ENCODE measurements around the gene FAM118A.

The FAM118A gene

GRCh38 chr22:45308391-45308956, 1.3 kb upstream of the FAM118A start:
- peak overlapping the region in 1 of 5 donors; percentile 77 for H3K4me3 ChIP-seq (ENCODE audit: low read depth in 1 of 5, low read length in 5 of 5)
- H3K36me3 ChIP-seq (ENCODE audit: control insufficient read depth in 5 of 5, insufficient read depth in 5 of 5, low read length in 5 of 5) = no peaks in the 10 kb centered on the region
- no peaks in the 10 kb centered on the region for H3K27me3 ChIP-seq (ENCODE audit: control insufficient read depth in 5 of 5, insufficient read depth in 4 of 5, low read length in 5 of 5)
- H3K4me1 ChIP-seq (ENCODE audit: control insufficient read depth in 5 of 5, insufficient read depth in 5 of 5, low read length in 5 of 5) = peaks cover 0 to 21% (median 20%) of the 10 kb centered on the region in 5 donors
- no peak overlapping the region for H3K27ac ChIP-seq (ENCODE audit: low read depth, low read length)
- H3K9ac ChIP-seq (ENCODE audit: low read length in 5 of 5) = no peak overlapping the region
- no peaks in the 10 kb centered on the region for H3K9me3 ChIP-seq (ENCODE audit: control insufficient read depth in 5 of 5, low read length in 5 of 5)

- Histone ChIP-seq H3K9me3 (ENCODE audit: control insufficient read depth in 5 of 5, low read length in 5 of 5) (no peaks in the 10 kb centered on the region), H3K9ac (ENCODE audit: low read length in 5 of 5) (peak overlapping the region in 4 of 5 donors; percentile 56 to 90 (median 82)), H3K4me1 (ENCODE audit: control insufficient read depth in 5 of 5, insufficient read depth in 5 of 5, low read length in 5 of 5) (peaks cover 0 to 22% (median 20%) of the 10 kb centered on the region in 5 donors), H3K27me3 (ENCODE audit: control insufficient read depth in 5 of 5, insufficient read depth in 4 of 5, low read length in 5 of 5) (no peaks in the 10 kb centered on the region), H3K4me3 (ENCODE audit: low read depth in 1 of 5, low read length in 5 of 5) (peak overlapping the region; percentile 76 to 82 (median 81)), H3K27ac (ENCODE audit: low read depth, low read length) (no peak overlapping the region), H3K36me3 (ENCODE audit: control insufficient read depth in 5 of 5, insufficient read depth in 5 of 5, low read length in 5 of 5) (no peaks in the 10 kb centered on the region)
Measured at GRCh38 chr22:45308957-45309421, 745 bp upstream of the FAM118A start.

- peak overlapping the region; percentile 8 to 82 (median 79) for H3K9ac ChIP-seq (ENCODE audit: low read length in 5 of 5)
- no peaks in the 10 kb centered on the region for H3K36me3 ChIP-seq (ENCODE audit: control insufficient read depth in 5 of 5, insufficient read depth in 5 of 5, low read length in 5 of 5)
- no peaks in the 10 kb centered on the region for H3K9me3 ChIP-seq (ENCODE audit: control insufficient read depth in 5 of 5, low read length in 5 of 5)
- H3K4me3 ChIP-seq (ENCODE audit: low read depth in 1 of 5, low read length in 5 of 5) = peak overlapping the region; percentile 45 to 82 (median 72)
- H3K27me3 ChIP-seq (ENCODE audit: control insufficient read depth in 5 of 5, insufficient read depth in 4 of 5, low read length in 5 of 5) = no peaks in the 10 kb centered on the region
- peaks cover 0 to 23% (median 21%) of the 10 kb centered on the region in 5 donors for H3K4me1 ChIP-seq (ENCODE audit: control insufficient read depth in 5 of 5, insufficient read depth in 5 of 5, low read length in 5 of 5)
- peak overlapping the region; percentile 41 for H3K27ac ChIP-seq (ENCODE audit: low read depth, low read length)
Measured at GRCh38 chr22:45310331-45310976, 720 bp downstream of the FAM118A start.

GRCh38 chr22:45310977-45311531, 1.3 kb downstream of the FAM118A start:
- peak overlapping the region in 4 of 5 donors; percentile 74 to 82 (median 80) for H3K9ac ChIP-seq (ENCODE audit: low read length in 5 of 5)
- no peaks in the 10 kb centered on the region for H3K27me3 ChIP-seq (ENCODE audit: control insufficient read depth in 5 of 5, insufficient read depth in 4 of 5, low read length in 5 of 5)
- H3K4me3 ChIP-seq (ENCODE audit: low read depth in 1 of 5, low read length in 5 of 5) = peak overlapping the region; percentile 45 to 82 (median 72)
- H3K27ac ChIP-seq (ENCODE audit: low read depth, low read length) = peak overlapping the region; percentile 41
- H3K4me1 ChIP-seq (ENCODE audit: control insufficient read depth in 5 of 5, insufficient read depth in 5 of 5, low read length in 5 of 5) = peaks cover 0 to 23% (median 21%) of the 10 kb centered on the region in 5 donors
- no peaks in the 10 kb centered on the region for H3K9me3 ChIP-seq (ENCODE audit: control insufficient read depth in 5 of 5, low read length in 5 of 5)
- H3K36me3 ChIP-seq (ENCODE audit: control insufficient read depth in 5 of 5, insufficient read depth in 5 of 5, low read length in 5 of 5) = no peaks in the 10 kb centered on the region

GRCh38 chr22:45312415-45312814, 2.7 kb downstream of the FAM118A start:
- Histone ChIP-seq H3K27me3 (ENCODE audit: control insufficient read depth in 5 of 5, insufficient read depth in 4 of 5, low read length in 5 of 5) (no peaks in the 10 kb centered on the region), H3K36me3 (ENCODE audit: control insufficient read depth in 5 of 5, insufficient read depth in 5 of 5, low read length in 5 of 5) (no peaks in the 10 kb centered on the region), H3K4me3 (ENCODE audit: low read depth in 1 of 5, low read length in 5 of 5) (no peak overlapping the region), H3K4me1 (ENCODE audit: control insufficient read depth in 5 of 5, insufficient read depth in 5 of 5, low read length in 5 of 5) (peaks cover 0 to 28% (median 26%) of the 10 kb centered on the region in 5 donors), H3K9ac (ENCODE audit: low read length in 5 of 5) (no peak overlapping the region), H3K9me3 (ENCODE audit: control insufficient read depth in 5 of 5, low read length in 5 of 5) (no peaks in the 10 kb centered on the region), H3K27ac (ENCODE audit: low read depth, low read length) (no peak overlapping the region)

- Histone ChIP-seq H3K4me1 (ENCODE audit: control insufficient read depth in 5 of 5, insufficient read depth in 5 of 5, low read length in 5 of 5) (peaks cover 0 to 33% (median 31%) of the 10 kb centered on the region in 5 donors), H3K9ac (ENCODE audit: low read length in 5 of 5) (no peak overlapping the region)
Measured at GRCh38 chr22:45312856-45313255, 3.1 kb downstream of the FAM118A start.

GRCh38 chr22:45314054-45314721, 4.5 kb downstream of the FAM118A start:
- no peaks in the 10 kb centered on the region for H3K27me3 ChIP-seq (ENCODE audit: control insufficient read depth in 5 of 5, insufficient read depth in 4 of 5, low read length in 5 of 5)
- peaks cover 0 to 41% (median 35%) of the 10 kb centered on the region in 5 donors for H3K4me1 ChIP-seq (ENCODE audit: control insufficient read depth in 5 of 5, insufficient read depth in 5 of 5, low read length in 5 of 5)
- no peaks in the 10 kb centered on the region for H3K9me3 ChIP-seq (ENCODE audit: control insufficient read depth in 5 of 5, low read length in 5 of 5)
- H3K4me3 ChIP-seq (ENCODE audit: low read depth in 1 of 5, low read length in 5 of 5) = no peak overlapping the region
- H3K36me3 ChIP-seq (ENCODE audit: control insufficient read depth in 5 of 5, insufficient read depth in 5 of 5, low read length in 5 of 5) = no peaks in the 10 kb centered on the region
- no peak overlapping the region for H3K27ac ChIP-seq (ENCODE audit: low read depth, low read length)
- no peak overlapping the region for H3K9ac ChIP-seq (ENCODE audit: low read length in 5 of 5)

More at GRCh38 chr22:45312856-45313255, 3.1 kb downstream of the FAM118A start:
- no peak overlapping the region for H3K27ac ChIP-seq (ENCODE audit: low read depth, low read length)
- H3K27me3 ChIP-seq (ENCODE audit: control insufficient read depth in 5 of 5, insufficient read depth in 4 of 5, low read length in 5 of 5) = no peaks in the 10 kb centered on the region
- H3K36me3 ChIP-seq (ENCODE audit: control insufficient read depth in 5 of 5, insufficient read depth in 5 of 5, low read length in 5 of 5) = no peaks in the 10 kb centered on the region
- H3K4me3 ChIP-seq (ENCODE audit: low read depth in 1 of 5, low read length in 5 of 5) = no peak overlapping the region
- no peaks in the 10 kb centered on the region for H3K9me3 ChIP-seq (ENCODE audit: control insufficient read depth in 5 of 5, low read length in 5 of 5)

- no peaks in the 10 kb centered on the region for H3K36me3 ChIP-seq (ENCODE audit: control insufficient read depth in 5 of 5, insufficient read depth in 5 of 5, low read length in 5 of 5)
- no peaks in the 10 kb centered on the region for H3K9me3 ChIP-seq (ENCODE audit: control insufficient read depth in 5 of 5, low read length in 5 of 5)
- H3K9ac ChIP-seq (ENCODE audit: low read length in 5 of 5) = no peak overlapping the region
- H3K4me3 ChIP-seq (ENCODE audit: low read depth in 1 of 5, low read length in 5 of 5) = no peak overlapping the region
- H3K4me1 ChIP-seq (ENCODE audit: control insufficient read depth in 5 of 5, insufficient read depth in 5 of 5, low read length in 5 of 5) = peaks cover 0 to 41% (median 36%) of the 10 kb centered on the region in 5 donors
- no peaks in the 10 kb centered on the region for H3K27me3 ChIP-seq (ENCODE audit: control insufficient read depth in 5 of 5, insufficient read depth in 4 of 5, low read length in 5 of 5)
- no peak overlapping the region for H3K27ac ChIP-seq (ENCODE audit: low read depth, low read length)
Measured at GRCh38 chr22:45314786-45315185, 5.1 kb downstream of the FAM118A start.

GRCh38 chr22:45316796-45317526, 7.2 kb downstream of the FAM118A start:
- H3K4me1 ChIP-seq (ENCODE audit: control insufficient read depth in 5 of 5, insufficient read depth in 5 of 5, low read length in 5 of 5) = peaks cover 0 to 27% (median 22%) of the 10 kb centered on the region in 5 donors
- no peaks in the 10 kb centered on the region for H3K36me3 ChIP-seq (ENCODE audit: control insufficient read depth in 5 of 5, insufficient read depth in 5 of 5, low read length in 5 of 5)
- peak overlapping the region in 2 of 5 donors; percentile 26 to 28 for H3K9ac ChIP-seq (ENCODE audit: low read length in 5 of 5)
- H3K27ac ChIP-seq (ENCODE audit: low read depth, low read length) = peak overlapping the region; percentile 63
- H3K27me3 ChIP-seq (ENCODE audit: control insufficient read depth in 5 of 5, insufficient read depth in 4 of 5, low read length in 5 of 5) = no peaks in the 10 kb centered on the region
- no peaks in the 10 kb centered on the region for H3K9me3 ChIP-seq (ENCODE audit: control insufficient read depth in 5 of 5, low read length in 5 of 5)
- no peak overlapping the region for H3K4me3 ChIP-seq (ENCODE audit: low read depth in 1 of 5, low read length in 5 of 5)
